ENCODE data around the gene TRIM56.

- no peak for TF ChIP-seq CTCF (IDR thresholded peaks at IDR 0.05)
- no peak for TF ChIP-seq POLR2A (IDR thresholded peaks at IDR 0.05)
Measured at GRCh38 chr7:101104193-101104713, 19.0 kb downstream of the TRIM56 start.
